Measurements from ENCODE around the gene TIGD7. TPM values are rescaled to one million over a fixed set of nuclear protein-coding genes. Genes with fewer than 3 reads are reported as not detected.
A peak's percentile ranks its signal among the peaks of the same experiment; 100 is the strongest.

Gene TIGD7
- total RNA-seq, 2 donors from 2014 or later, result 6.4 to 9.1 TPM

DNA sequence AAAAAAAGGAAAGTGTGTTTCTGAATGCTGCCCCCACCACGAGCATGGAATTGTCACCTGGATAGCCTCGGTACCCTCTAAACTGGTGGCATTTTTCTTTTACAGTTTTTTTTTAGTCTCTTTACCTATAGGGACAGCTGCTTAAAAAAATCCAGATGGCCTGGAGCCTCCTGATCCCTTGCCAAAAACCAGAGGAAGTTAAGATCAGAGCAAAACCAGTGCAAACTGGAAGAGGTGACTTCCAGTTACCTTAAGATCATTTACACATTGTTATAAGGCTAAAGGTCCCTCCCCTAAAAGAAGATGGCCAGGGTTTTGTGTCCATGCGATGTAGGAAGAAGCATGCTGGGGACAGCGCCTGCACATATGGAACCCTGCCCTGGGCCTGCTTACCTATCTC, 52.3 kb downstream of the TIGD7 start:
- intact Hi-C loops (cut with DNase I), result no loop called here
- no peak for DNase-seq (ENCODE audit: low spot score)

GRCh38 chr16:3249451-3249850, 55.8 kb downstream of the TIGD7 start:
- peak; percentile 36 for DNase-seq (ENCODE audit: low spot score)
- intact Hi-C loops (cut with DNase I), result no loop called here

GRCh38 chr16:3249020-3249419, 56.2 kb downstream of the TIGD7 start:
- intact Hi-C loops (cut with DNase I), result no loop called here

More at GRCh38 chr16:3249020-3249419, 56.2 kb downstream of the TIGD7 start:
- no peak for DNase-seq (ENCODE audit: low spot score)

Other genes starting within 250 kb of the TIGD7 start
- 10 to 100 TPM; 56.8 to 65.4 TPM for gene IL32, start 239.8 kb downstream of the TIGD7 start, total RNA-seq
- not detected for gene ZSCAN10, start 206.1 kb downstream of the TIGD7 start, total RNA-seq
- 1 to 10 TPM; 7.6 to 8.3 TPM for gene ZNF205, start 192.8 kb downstream of the TIGD7 start, total RNA-seq
- 10 to 100 TPM in 1 of 2 donors, 1 to 10 TPM in 1; 8.3 to 10.2 TPM for gene ZNF213, start 170.4 kb downstream of the TIGD7 start, total RNA-seq
- gene OR1F1, start 117.2 kb downstream of the TIGD7 start, total RNA-seq, result not detected
- 1 to 10 TPM; 5.1 to 6.9 TPM for gene ZNF200, start 70.3 kb downstream of the TIGD7 start, total RNA-seq
- gene MEFV, start 48.8 kb downstream of the TIGD7 start, total RNA-seq, result 1 to 10 TPM; 1.9 to 4.9 TPM
- gene ZNF263, start 21.9 kb downstream of the TIGD7 start, total RNA-seq, result 10 to 100 TPM; 19.8 to 21.2 TPM
- 10 to 100 TPM; 17.5 to 21.3 TPM for gene ZNF75A, start 67 bp upstream of the TIGD7 start, total RNA-seq
- not detected for gene OR2C1, start 50.5 kb upstream of the TIGD7 start, total RNA-seq
- 10 to 100 TPM; 10.8 to 11.9 TPM for gene ZSCAN32, start 95.6 kb upstream of the TIGD7 start, total RNA-seq
- 1 to 10 TPM; 7.1 to 8.2 TPM for gene ZNF174, start 95.8 kb upstream of the TIGD7 start, total RNA-seq
- gene ZNF597, start 138.1 kb upstream of the TIGD7 start, total RNA-seq, result 1 to 10 TPM; 2.5 TPM
- gene NAA60, start 138.2 kb upstream of the TIGD7 start, total RNA-seq, result 10 to 100 TPM; 28.3 to 33.6 TPM
- gene C16orf90, start 190.1 kb upstream of the TIGD7 start, total RNA-seq, result not detected
- gene CLUAP1, start 195.6 kb upstream of the TIGD7 start, total RNA-seq, result 10 to 100 TPM; 20.9 to 25.8 TPM

Data from posterior vena cava (tissue), 2 donors.